T-helper 2 cell (primary cell): Measurements from ENCODE around the gene SLC17A9.

Source experiments
- DNase-seq, 5 experiments: peaks; one replicate each; pipeline versions ENCODE4 v3.0.0 to v3.0.0-alpha.2; 2012 to 2022
- total RNA-seq, 2 donors: gene quantifications; one replicate each; lab custom pipeline; 2026; lab: John Stamatoyannopoulos, UW

Gene SLC17A9, protein sequence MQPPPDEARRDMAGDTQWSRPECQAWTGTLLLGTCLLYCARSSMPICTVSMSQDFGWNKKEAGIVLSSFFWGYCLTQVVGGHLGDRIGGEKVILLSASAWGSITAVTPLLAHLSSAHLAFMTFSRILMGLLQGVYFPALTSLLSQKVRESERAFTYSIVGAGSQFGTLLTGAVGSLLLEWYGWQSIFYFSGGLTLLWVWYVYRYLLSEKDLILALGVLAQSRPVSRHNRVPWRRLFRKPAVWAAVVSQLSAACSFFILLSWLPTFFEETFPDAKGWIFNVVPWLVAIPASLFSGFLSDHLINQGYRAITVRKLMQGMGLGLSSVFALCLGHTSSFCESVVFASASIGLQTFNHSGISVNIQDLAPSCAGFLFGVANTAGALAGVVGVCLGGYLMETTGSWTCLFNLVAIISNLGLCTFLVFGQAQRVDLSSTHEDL
- total RNA-seq = 2.5 to 3.2 reads per million in 2 donors

DNA sequence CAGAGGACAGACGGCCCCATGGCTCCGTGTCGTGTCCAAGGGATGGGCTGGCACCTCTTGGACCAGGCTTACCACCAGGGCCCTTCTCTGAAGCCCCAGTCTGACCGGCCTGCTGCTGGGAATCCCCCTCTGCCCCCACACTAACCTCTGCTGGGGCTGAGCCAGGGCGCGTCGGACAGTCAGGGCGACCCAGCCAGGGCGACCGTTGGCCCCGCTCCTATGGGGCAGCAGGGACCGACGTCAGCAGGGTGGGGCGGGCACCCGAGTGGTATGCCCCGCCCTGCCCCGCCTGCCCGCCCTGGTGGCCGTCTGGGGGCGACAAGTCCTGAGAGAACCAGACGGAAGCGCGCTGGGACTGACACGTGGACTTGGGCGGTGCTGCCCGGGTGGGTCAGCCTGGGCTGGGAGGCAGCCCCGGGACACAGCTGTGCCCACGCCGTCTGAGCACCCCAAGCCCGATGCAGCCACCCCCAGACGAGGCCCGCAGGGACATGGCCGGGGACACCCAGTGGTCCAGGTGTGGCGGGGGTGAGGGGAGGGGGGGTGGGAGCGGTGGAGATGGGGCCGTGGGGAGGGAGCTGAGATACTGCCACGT is at the start of gene SLC17A9:
TSS of gene SLC17A9 (plus strand) at position 337 of the 595 bp plus-strand sequence. CDS start at position 459, 122 bp downstream.
- DNase-seq = peak in 3 of 5 experiments; percentile 28 to 40 (median 38)

DNA sequence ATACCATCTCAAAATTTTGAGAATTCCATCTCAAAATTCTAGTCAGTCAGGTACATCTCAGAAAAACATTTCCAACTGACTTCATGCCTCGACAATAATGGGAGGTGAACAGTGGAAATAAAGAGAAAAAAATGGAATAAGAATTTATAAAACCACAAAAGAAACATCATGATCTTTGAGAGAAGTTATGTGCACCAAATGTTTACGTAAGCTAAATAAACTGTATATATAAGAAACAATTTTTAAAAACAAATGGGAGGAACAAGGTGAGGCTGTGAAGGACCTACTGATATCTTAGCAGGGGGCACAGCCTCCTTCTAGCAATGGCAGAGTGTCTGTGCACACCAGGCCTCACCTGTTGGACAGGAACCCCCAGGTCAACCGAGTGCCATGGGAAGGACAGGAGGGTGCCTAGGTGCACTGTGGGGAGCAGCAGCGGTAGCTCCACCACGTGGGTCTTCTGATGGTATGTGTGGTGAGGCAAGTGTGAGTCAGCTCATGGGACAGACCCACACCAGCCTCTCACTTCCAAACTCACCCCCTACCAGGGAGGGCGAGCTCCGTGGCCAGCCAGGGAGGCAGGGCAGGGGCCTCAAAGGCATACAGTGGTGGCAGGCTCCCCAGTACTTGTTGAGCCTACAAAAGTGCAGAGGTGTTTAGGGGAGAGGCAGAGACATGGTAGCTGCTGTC is 49.4 kb upstream of the SLC17A9 start:
- DNase-seq = no peak

DNA sequence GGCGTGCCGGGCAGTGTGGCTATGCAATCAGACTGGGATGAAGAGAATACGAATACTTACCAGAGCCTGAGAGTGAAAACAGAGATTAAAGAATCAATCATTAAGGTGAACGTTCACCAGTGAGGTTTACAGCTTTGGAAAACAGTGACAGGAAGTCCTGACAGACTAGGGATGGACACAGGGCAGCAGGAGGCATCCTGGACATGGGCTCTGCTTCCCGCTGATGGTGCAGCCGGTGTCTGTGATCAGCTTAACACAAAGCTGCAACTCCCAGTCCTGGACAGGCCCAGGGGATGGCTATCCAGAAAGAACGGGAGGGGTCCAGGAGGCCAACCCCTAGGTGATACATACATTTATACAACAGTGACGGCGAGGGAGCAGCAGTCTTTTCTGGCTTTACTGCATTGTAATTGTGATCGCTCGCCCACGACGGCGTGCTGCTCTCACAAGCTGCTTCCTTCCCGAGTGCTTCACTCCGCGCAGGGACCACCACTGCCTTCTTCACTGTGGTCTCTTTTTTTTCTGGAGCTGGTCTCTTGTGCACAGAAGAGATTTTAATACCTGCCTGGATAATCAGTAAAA is 46.9 kb upstream of the SLC17A9 start:
- no peak for DNase-seq

DNA sequence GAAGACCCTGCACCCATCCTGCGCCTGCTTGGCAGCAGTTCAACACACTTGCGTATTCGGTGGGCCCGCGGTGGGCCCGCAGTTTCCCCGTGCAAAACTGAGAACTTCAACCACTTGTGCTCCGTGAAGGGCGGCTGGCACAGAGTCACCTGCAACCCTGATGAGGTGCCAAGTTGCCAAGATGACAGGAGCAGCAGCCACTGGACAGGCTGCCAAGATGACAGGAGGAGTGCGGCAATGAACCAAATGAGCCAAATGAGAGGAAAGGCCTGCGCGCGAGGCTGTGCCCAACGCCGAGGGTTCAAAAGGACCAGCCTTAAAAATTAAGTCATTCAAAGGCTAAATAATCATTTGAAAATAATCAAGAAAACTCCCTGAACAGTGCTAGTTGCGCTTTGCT is 46.3 kb upstream of the SLC17A9 start:
- no peak for DNase-seq

DNA sequence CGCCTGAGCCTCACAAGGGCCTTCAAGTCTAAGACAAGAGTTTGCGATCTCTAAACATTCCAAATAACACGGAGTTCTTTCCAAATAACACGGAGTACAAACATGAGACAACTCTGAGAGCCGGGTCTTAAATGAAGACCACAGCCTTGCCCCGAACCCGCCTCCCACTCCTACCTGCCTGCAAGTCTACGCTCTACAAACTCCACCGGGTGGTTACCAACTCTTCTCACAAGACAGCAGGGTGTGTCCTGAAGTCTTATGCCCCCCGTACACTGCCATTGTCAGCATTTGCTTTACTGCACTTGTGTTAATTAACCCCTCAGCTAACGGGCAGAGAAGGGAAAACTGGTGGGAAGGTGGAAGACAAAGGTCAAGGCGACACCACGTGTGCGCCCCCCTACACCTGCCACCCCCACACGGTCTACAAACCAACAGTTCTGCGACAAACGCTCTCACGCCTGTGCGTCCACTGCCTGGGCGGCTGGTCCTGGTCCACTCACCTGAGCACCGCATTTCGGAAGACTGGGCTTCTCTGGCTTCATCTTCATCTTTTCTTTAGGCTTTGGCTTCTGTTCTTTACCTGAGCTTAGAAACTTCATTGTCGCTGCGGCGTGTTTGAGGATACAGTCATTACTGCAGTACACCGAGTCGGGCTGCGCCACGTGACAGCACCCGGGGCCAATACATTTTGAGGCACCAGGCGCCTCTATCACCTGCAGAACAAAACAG is 45.7 kb upstream of the SLC17A9 start:
- no peak for DNase-seq

DNA sequence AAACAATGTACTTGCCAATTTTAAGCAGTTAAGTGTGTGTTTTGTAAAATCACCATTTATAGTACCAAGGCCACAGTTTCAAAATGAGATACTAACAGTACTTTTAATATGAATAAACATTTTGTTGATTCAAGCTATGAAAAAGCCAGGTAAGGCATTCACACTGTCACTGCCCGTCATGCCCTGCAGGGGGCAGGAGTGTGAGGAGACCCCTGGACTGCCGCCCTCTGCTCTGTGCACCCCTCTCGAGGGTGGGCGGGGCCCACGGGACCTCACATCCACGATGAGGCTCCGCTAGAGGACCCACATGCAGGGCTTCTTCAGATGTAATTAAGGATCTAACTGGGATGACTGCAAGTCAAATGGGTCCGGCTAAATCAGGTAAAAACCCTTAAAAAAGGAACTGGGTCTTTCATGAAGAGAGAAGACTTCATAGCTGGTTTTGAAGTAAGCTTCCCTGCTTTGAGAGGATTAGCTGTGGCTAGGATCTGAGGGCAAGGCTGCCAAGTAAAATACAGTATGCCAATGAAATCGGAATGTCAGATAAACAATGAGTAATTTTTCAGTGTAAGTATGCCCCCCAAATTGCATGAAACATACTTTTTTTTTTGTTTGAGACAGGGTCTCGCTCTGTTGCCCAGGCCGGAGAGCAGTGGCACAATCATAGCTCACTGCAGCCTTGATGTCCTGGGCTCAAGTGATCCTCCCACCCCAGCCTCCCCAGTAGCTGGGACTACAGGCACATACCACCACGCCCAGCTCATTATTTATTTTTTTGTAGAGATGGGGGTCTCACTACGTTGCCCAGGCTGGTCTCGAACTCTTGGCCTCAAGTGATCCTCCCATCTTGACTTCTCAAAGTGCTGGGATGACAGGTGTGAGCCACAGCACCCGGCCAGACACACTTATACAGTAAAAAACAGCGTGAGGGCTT is 44.9 kb upstream of the SLC17A9 start:
- peak in 2 of 5 experiments; percentile 39 to 45 for DNase-seq

DNA sequence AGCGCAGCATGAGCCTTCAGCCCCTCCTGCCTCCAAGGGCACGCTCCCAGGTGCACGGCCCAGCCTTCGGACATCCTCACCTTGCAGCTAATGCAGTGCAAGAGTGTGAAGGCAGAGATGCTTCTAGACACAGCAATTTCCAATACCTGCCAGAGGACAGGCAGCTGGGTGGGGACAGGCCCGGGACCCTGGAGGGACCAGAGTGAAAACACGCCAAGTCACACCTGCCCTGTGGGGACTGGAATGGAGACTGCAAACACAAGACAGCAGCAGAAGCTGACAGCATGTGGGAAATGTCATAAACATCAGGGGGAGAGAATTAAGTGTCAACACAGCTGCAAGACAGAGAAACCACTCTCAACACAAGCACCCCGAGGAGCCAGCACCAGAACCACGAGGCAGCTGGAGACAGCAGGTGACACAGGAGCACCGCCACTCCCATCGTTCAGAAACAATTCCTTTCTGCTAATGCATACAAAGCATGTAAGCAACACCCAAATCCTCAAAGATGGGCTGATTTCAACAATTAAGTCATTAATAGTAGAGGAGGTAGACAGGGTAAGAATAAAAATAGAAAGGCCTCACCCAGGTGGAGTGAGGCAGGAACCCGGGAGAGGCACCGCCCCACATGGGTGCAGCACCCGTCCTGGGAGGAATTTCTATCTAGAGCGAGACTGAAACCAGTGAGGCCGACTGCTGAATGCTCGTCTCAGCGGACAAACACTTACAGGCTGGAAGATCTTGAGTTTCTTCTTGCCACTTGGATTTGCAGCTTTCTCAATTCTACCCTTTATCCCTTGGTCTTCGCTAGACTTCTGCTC is 43.3 kb upstream of the SLC17A9 start:
- DNase-seq = no peak

DNA sequence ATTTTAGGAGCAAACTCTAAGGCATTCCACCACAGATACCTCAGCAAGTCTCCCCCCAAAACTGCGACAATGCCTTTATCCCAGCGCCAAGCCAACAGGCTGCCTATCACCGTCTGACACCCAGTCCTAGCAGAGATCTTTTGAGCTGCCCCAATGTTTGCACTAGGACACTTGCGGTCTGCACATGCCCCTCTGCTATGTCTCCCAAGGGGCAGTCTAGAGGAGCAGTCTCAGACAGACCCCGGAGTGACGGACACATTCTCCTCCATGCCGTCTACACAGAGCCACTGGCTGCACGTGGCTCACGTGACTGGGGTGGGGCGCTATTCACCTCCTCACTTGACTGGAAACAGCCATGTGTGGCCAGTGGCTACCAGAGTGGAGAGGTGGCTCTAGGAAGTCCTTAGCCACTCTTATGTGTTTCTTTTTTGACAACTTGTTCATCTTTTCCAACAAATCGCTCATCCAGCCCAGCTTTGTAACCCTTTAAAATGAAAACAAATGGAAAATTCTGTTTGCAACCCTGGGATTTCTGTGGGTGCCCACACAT is 42.2 kb upstream of the SLC17A9 start:
- no peak for DNase-seq

DNA sequence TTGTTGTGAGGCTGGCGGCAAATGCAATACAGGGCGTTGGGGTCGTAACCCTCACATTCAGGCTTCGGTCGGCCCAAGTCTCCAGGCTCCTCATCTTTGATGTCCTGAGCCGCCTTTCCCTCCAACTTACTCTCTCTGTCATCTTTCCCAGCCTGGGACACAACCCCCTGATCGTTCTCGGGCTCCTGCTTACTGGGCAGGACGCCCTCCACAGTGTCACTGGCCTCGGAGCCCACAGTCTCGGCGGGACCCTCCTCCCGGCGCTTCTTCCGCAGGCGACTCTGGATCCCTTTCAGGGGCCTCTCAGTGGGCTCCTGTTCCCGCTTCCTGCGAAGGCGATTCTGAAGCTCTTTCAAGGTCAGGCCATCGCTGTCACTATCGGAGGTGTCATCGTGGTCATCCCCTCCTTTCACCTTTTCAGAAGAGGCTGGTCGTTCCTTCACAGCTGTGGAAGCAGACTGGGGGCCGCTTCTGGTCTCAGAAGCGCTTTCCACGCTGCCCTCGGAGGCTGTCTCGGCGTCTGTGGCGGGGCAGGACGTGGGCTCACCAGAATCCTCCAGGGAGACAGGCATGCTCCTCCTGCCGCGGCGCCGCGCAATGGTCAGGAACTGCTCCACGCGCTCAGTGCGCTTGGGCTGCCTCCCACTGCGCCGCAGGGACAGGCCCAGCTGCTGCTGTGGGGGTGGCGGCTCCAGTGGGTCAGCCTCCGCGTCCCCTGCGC is 41.6 kb upstream of the SLC17A9 start:
- DNase-seq = no peak

DNA sequence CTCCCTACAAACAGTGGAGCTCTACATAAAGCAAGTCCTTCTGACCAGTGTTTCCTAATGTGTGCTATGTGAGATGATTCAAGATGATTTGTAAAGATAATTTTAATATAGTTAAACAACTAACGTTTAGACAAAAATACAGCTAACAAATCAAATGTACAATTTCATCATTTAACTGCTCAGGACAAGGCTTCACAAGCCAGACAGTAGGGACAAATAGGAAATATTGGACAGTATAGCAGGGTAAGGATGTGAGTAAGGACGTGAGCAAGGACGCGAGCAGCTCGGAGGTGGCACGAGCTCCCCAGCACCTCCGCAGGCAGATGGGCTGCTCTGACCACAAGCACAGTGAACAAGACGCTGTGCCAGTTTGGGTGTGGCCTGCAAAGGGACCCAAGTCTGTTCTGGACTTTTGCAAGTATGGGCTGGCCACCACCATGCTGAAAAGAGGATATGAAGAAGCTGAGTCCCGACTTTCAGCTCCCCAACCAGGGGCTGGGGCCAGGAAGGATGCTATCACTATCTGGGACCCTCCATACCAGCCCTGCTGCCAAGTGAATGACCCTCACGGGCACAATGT is 40.7 kb upstream of the SLC17A9 start:
- no peak for DNase-seq

DNA sequence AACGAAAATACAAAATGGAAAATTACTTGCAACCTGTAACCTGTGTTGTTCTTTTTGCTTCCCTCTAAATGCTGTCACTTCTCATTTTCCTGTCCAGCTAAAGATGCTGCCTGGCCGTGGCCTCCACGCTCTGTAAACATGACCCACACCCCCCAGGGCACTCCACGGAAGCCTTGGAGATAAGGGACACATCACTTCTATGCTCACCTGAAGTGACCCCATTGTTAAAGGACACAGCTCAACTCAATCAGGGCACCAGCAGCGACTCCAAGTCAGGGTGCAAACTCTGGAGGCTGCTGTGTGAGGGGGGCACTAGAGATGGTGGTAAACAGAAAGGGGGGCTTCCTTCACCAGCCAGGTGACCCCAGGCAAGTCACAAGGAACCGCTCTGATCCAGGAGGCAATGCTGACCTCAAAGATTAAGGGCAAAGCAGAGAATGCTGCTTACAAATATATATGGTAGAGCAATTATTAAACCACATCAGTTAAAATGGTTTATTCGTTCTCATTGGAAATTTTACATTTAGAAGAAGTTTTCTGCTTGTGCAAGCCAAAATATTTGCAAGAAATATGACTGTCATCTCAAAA is 39.4 kb upstream of the SLC17A9 start:
- DNase-seq = no peak

DNA sequence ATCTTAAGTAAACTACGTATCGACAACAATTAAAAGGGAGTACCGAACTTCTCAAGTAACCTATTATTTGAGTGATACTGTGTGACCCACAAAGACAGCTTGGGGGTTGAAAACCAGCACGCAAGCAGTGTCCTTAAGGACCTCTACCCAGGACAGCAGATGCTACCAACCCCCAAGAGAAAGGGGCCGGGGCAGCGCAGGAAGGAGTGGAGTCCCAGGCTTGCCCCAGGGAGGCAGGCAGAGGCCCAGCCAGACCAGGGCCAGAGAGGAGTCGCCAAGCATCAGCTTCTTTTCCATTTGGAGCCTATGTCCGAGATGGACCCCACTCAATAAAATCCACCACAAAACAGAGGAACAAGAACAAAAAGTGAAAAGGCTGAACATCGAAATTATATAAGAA is 38.1 kb upstream of the SLC17A9 start:
- no peak for DNase-seq

DNA sequence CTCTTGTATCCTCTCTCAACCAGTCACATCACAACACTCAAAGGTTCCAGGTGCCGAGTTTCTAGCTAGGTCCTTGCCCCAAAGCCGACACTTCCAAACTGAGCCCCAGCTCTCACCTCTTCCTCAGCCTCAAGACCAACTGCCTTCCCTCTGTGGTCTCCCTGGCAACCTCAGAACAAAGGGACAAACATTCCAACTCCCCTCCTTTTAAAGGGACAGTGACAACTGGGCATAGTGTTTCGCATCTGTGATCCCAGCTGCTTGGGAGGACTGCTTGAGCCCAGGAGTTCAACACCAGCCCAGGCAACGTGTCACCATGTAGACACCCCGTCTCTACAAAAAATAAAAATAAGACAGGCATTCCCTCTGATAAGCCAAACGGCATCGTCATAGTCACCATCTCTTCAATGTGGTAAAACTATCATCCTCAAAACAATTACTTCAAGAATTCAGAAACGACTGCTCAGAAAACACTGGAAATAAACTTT is 37.5 kb upstream of the SLC17A9 start:
- peak in 1 of 5 experiments; percentile 34 for DNase-seq

DNA sequence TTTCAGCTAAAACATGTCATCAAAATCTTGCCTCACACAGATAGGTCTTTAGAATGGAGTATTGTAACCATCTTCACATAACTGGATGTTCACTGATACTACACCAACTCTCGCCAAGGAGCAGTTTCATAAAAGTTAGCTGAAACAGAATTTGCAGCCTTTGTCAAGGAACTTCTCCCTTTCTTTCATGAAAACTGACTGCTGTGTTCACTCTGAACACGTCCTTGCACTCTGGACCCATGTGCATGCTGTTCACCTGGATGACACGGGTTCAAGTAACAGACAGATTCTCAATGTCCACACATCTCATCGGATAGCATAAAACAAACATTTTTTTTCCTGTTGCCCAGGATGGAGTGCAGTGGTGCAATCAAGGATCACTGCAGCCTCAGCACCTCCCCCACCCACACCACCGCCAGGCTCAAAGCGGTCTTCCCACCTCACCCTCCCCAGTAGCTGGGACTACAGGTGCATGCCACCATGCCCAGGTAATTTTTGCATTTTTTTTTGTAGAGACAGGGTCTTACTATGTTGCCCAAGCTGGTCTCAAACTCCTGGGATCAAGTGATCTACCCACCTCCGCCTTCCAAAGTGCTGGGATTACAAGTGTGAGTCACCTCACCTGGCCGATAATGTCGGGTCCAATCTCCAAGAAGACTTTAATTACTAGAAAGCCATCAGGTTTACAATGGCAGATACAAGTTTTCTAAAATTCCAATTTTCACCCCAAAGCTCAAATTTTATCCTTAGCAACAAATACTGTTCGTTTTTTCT is 35.6 kb upstream of the SLC17A9 start:
- DNase-seq = no peak

DNA sequence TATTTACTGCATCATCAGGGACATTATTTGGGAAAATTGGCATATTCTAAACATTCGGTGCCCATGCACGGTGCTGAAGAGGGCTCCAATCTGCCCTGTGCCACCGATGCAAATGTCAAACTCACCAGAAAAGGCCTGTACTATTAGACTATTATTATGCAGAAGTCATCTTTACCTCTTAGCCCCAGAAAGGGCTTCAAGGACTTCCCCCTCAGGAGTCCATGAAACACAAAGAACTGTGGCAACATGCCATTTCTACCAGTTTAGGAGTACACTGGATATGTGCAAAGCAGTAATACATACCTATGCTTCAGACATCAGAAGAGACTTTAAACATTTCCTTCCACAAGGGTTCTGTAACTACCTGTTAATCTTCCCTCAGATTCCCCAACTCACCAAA is 34.8 kb upstream of the SLC17A9 start:
- DNase-seq = no peak

DNA sequence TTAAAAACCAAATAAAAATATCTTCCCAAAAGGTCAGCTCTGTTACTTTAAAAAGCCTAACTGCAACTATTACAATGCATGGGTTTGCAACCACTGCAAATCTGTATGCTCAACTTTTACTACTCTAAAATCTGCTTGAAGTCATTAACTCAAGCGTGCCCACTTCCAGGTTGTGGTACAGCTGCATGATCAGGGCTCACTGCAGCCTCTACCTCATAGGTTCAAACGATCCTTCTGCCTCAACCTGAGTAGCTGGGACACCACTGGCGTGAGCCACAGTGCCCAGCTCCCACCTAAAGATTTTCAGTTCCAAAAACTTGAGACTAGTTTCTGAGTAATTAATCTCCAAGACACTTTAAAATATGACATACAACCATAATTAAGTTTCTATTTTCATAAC is 34.4 kb upstream of the SLC17A9 start:
- peak in 1 of 5 experiments; percentile 88 for DNase-seq

DNA sequence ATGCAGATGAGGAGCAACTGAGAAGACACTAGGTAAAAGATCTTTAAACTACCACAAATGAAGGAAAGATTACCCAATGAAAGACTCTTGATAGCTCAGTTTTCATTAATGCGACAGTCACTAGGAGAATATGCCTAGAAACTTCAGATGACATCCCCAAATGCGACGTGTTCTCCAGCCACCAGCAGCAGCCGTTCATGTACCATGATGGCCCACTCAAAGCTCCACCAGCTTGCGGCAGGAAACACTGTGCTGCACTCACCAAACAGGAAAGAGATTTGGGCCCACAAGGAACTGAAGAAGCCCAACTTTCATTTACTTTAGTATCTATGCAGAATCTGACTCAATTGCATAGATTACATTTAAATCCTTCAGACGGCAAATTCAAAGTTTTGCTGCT is 33.7 kb upstream of the SLC17A9 start:
- peak in 3 of 5 experiments; percentile 46 to 92 (median 47) for DNase-seq
